ENCODE measurements around the gene GABRA5. TPM values are rescaled to one million over a fixed set of nuclear protein-coding genes. Genes with fewer than 3 reads are reported as not detected.

Gene GABRA5
- total RNA-seq, 2 donors from 2014 or later, result not detected

DNA sequence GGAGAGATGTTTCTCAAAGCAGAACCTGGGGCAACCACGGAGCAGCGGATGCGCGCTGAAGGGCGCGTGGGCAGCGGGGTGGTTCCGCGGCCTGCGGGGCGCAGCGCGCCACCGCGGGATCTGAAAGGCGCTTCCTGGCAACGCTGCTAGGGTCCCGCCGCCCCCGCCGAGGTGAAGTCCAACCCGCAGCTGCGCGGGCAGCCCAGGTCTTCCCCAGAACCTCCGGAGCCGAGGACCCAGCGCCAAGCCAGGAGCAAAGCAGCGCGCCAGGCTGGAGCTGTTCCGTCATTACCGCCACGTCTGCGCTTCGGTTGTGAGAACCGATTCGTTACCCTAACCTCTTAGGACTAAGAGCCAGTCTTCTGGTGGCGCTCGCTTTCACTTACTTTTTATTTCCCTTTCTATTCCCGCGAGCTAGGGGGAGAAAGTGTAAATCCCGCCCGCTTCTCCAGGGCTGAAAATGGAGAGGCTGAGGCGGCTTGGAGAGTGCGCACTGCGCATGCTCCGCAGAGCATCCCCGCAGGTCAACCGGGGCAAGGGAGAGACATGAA, 100.9 kb downstream of the GABRA5 start:
- ATAC-seq (ENCODE audit: insufficient number of reproducible peaks, low FRiP score, low read depth), result no peak
- Histone ChIP-seq H3K27me3 (replicated peaks; ENCODE audit: insufficient read depth) (no peaks in the 10 kb centered on the region), H3K4me1 (ENCODE audit: control insufficient read depth in 1 of 2, low read depth in 2 of 2) (no peaks in the 10 kb centered on the region), H3K9me3 (no peaks in the 10 kb centered on the region), H3K4me3 (no peak overlapping the region), H3K27ac (no peak overlapping the region), H3K36me3 (no peaks in the 10 kb centered on the region)
- no peak for DNase-seq (ENCODE audit: low spot score)
- TF ChIP-seq, protein P1, sequence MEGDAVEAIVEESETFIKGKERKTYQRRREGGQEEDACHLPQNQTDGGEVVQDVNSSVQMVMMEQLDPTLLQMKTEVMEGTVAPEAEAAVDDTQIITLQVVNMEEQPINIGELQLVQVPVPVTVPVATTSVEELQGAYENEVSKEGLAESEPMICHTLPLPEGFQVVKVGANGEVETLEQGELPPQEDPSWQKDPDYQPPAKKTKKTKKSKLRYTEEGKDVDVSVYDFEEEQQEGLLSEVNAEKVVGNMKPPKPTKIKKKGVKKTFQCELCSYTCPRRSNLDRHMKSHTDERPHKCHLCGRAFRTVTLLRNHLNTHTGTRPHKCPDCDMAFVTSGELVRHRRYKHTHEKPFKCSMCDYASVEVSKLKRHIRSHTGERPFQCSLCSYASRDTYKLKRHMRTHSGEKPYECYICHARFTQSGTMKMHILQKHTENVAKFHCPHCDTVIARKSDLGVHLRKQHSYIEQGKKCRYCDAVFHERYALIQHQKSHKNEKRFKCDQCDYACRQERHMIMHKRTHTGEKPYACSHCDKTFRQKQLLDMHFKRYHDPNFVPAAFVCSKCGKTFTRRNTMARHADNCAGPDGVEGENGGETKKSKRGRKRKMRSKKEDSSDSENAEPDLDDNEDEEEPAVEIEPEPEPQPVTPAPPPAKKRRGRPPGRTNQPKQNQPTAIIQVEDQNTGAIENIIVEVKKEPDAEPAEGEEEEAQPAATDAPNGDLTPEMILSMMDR (IDR thresholded peaks at IDR 0.05), result no peak

DNA sequence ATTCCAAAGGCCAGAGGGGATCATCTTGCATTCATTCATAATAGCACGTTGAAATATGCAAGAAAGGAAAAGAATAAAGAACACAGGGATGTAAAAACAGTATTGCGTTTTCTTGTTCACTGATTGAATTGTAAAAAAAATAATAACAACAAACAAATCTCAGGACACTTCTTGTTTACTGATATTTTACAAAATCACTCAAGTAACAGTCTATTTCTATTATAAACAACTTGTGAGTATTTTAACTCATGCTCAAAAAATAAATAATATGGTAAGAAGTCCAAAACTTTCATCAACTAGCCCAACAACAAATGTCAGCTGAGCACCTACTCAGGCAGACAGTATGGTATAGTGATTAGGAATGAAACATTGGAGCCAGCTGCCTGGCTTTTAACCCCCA, 101.9 kb downstream of the GABRA5 start:
- no peaks in the 10 kb centered on the region for H3K27me3 ChIP-seq (replicated peaks; ENCODE audit: insufficient read depth)
- H3K27ac ChIP-seq, result no peak overlapping the region
- TF ChIP-seq, protein P1 (IDR thresholded peaks at IDR 0.05), result no peak
- no peak overlapping the region for H3K4me3 ChIP-seq
- H3K4me1 ChIP-seq (ENCODE audit: control insufficient read depth in 1 of 2, low read depth in 2 of 2), result no peaks in the 10 kb centered on the region
- no peaks in the 10 kb centered on the region for H3K36me3 ChIP-seq
- H3K9me3 ChIP-seq, result no peaks in the 10 kb centered on the region
- ATAC-seq (ENCODE audit: insufficient number of reproducible peaks, low FRiP score, low read depth) (no peak), DNase-seq (ENCODE audit: low spot score) (no peak)

DNA sequence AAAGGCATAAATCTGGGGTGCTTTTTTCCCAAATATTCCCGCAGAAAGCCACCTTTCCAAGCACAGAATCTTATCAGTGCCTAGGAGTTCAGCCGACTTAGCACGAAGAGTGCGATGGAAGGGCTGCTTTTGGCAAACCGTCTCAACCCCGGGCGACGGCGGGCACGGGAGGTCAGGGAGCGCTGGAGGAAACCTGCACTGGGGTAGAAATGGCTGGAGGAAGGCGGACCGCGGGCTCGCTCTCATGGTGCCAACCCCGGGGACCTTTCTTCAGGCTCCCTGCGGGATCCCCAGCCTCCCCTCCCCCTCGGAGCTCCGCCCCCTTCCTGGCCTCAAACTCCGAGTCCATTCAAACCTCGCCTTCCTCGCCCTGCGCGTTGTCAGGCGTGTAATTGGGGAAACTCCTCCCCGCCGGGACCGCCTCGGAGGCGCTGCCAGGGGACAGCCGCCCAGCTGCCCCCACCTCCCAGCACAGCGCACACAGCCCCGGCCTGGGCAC, 103.9 kb downstream of the GABRA5 start, which contains the start of gene GABRG3:
TSS of gene GABRG3 (plus strand) at position 470 of the 499 bp plus-strand sequence.
- Histone ChIP-seq H3K36me3 (no peaks in the 10 kb centered on the region), H3K27ac (no peak within 1 kb of the TSS), H3K27me3 (replicated peaks; ENCODE audit: insufficient read depth) (no peaks in the 10 kb centered on the region), H3K4me3 (no peak within 1 kb of the TSS), H3K4me1 (ENCODE audit: control insufficient read depth in 1 of 2, low read depth in 2 of 2) (no peaks in the 10 kb centered on the region), H3K9me3 (no peaks in the 10 kb centered on the region)
- DNase-seq (ENCODE audit: low spot score), result no peak
- TF ChIP-seq, protein P1 (IDR thresholded peaks at IDR 0.05), result no peak
- no peak for ATAC-seq (ENCODE audit: insufficient number of reproducible peaks, low FRiP score, low read depth)

DNA sequence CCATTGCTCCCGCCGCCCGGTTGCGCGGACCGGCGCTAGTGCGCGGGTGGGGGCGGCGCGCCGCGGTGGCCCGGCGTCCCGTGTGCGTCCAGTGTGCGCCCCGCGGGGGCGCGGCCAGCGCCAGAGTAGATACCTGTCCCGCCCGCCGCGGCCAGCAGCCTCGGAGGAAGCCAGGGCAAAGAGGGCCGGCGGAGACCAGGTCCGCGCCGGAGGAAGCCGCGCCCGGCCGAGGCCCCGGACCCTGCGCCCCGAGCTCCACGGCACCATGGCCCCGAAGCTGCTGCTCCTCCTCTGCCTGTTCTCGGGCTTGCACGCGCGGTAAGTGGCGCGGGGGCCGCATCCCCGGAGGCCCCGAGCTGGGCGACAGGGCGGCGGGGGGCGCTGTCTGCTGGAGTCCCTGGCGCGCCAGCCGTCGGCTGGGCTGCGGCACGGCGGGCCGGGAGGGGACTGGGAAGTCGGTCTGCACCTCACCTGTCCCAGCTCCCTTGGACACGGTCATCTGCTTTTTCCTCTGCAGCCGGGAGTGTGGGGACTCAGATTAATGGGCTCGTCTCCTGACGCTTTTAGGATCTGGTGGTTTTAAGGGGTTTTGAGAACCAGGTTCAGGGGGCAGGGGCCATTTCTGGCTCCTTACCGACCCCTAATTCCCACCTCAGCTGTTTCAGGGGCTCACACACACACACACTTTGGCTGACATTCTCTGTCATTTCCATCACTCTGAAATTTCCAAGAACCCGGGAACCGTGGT, 104.6 kb downstream of the GABRA5 start:
- H3K36me3 ChIP-seq, result no peaks in the 10 kb centered on the region
- no peaks in the 10 kb centered on the region for H3K9me3 ChIP-seq
- H3K27me3 ChIP-seq (replicated peaks; ENCODE audit: insufficient read depth), result no peaks in the 10 kb centered on the region
- TF ChIP-seq, protein P1 (IDR thresholded peaks at IDR 0.05), result no peak
- H3K27ac ChIP-seq, result no peak overlapping the region
- H3K4me3 ChIP-seq, result no peak overlapping the region
- no peaks in the 10 kb centered on the region for H3K4me1 ChIP-seq (ENCODE audit: control insufficient read depth in 1 of 2, low read depth in 2 of 2)
- DNase-seq (ENCODE audit: low spot score) (no peak), ATAC-seq (ENCODE audit: insufficient number of reproducible peaks, low FRiP score, low read depth) (no peak)

DNA sequence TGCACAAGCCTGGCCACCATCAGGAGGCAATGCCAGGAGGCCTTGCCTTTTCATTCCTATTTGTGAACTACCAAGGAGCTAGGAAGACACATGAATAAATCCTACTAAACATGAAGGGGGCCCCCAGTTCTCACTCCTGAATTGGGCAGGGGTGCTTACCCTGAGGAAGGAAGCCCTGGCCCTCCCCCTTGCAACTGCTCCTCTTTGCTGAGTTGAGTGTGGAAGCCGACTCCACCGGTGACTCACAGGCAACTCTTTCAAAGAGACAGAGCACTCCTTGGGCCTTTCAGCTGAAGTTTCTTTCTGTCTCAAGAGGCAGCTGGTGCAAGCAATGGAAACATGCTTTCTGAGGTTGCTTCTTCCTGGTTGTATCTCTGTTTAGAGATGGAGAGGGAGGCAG, 105.8 kb downstream of the GABRA5 start:
- ATAC-seq (ENCODE audit: insufficient number of reproducible peaks, low FRiP score, low read depth), result no peak
- H3K27me3 ChIP-seq (replicated peaks; ENCODE audit: insufficient read depth), result no peaks in the 10 kb centered on the region
- no peak overlapping the region for H3K4me3 ChIP-seq
- DNase-seq (ENCODE audit: low spot score), result no peak
- H3K27ac ChIP-seq, result no peak overlapping the region
- no peaks in the 10 kb centered on the region for H3K4me1 ChIP-seq (ENCODE audit: control insufficient read depth in 1 of 2, low read depth in 2 of 2)
- H3K36me3 ChIP-seq, result no peaks in the 10 kb centered on the region
- TF ChIP-seq, protein P1 (IDR thresholded peaks at IDR 0.05), result no peak
- no peaks in the 10 kb centered on the region for H3K9me3 ChIP-seq
